Breast epithelium (tissue), 4 donors: ENCODE results near the gene FBN2. TPM values are rescaled to one million over a fixed set of nuclear protein-coding genes. Genes with fewer than 3 reads are reported as not detected.
"Not testable (repeated sequence)": the region's sequence is repeated elsewhere in the genome, so short reads cannot be mapped to it uniquely, and the experiment has no call there.

Experiments used
- DNase-seq, 2 donors: peaks; one replicate each; pipeline ENCODE4 v3.0.0-alpha.2; 2019; ENCODE audit warnings: low spot score in 2 of 2
- H3K27ac ChIP-seq, 2 donors: fragments of 200-600 bp; sonication (generic) in 1 of 2; one replicate each; pipeline ENCODE4 v1.5.1; 2016 to 2019; ENCODE audit warnings: mild to moderate bottlenecking in 1 of 2
- H3K27me3 ChIP-seq, 2 donors: fragments of 200-600 bp; sonication (generic) in 1 of 2; one replicate each; pipeline versions ENCODE4 v1.5.1 to v1.6.0; 2017 to 2019; ENCODE audit warnings: control low read depth in 1 of 2, mild to moderate bottlenecking in 1 of 2
- H3K36me3 ChIP-seq: fragments of 200-600 bp; one replicate; pipeline ENCODE4 v1.5.1; 2019
- H3K4me1 ChIP-seq, 2 donors: fragments of 200-600 bp; sonication (generic); one replicate each; pipeline ENCODE4 v1.5.1; 2016 to 2019; ENCODE audit warnings: control low read depth in 1 of 2
- H3K4me3 ChIP-seq, 3 donors: fragments of 200-600 bp; sonication (generic); 1 replicate in 2 of 3; 2 replicates in 1 of 3; pipeline ENCODE4 v1.5.1; 2016 to 2019; ENCODE audit warnings: mild to moderate bottlenecking in 3 of 3, moderate library complexity in 2 of 3
- H3K9me3 ChIP-seq, 2 donors: fragments of 200-600 bp; sonication (generic) in 1 of 2; one replicate each; pipeline ENCODE4 v1.5.1; 2016 to 2019; ENCODE audit warnings: control low read depth in 1 of 2
- POLR2A ChIP-seq: fragments of 450-650 bp; IDR thresholded peaks from one replicate; pipeline ENCODE4 v1.6.1; 2016; ENCODE audit warnings: antibody characterized with exemption, mild to moderate bottlenecking, moderate library complexity
- POLR2AphosphoS5 ChIP-seq, 3 donors: sonication (generic); formaldehyde crosslinking; IDR thresholded peaks; one replicate each; pipeline ENCODE4 v1.6.1; 2017; ENCODE audit warnings: antibody characterized with exemption in 3 of 3
- intact Hi-C: fragments of 100-400 bp; cut with DNase I; formaldehyde crosslinking; loops from one replicate; pipeline ENCODE4 v1.15.1; 2023; ENCODE audit warnings: low total_unique reads
- total RNA-seq, 3 donors: library from RNA; depleted of rRNA; stranded (reverse); fragments of >200 nt; gene quantifications; one replicate each; pipeline ENCODE4 v1.1.0, GENCODE V29; 2016
- TF ChIP-seq, protein P1 (sequence below), 3 donors: fragments of 450-650 bp; IDR thresholded peaks; one replicate each; pipeline ENCODE4 v1.5.1; 2016 to 2017; ENCODE audit warnings: antibody characterized with exemption in 3 of 3, mild to moderate bottlenecking in 3 of 3, moderate library complexity in 3 of 3

The FBN2 gene
- total RNA-seq, 3 donors from 2014 or later = 0.88 to 7.5 (median 1.8) TPM

DNA sequence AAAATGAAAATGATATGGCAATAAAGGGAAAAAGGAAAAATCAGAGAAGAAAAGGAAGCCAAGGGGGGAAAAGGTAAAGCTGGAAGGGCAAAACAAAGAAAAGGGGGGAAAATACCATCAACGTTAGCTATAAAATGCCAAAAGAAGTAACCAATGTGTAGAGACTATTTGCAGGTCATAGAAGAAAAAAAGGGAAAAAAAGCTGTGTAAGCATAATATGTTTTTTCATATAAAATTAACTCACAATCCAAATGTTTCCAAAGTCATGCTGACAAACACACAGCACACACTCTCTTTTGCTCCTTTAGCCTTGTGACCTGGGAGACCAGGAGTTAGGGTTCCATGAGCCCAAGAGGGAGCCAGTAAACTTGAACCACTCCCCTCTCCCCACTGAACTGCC, 18.2 kb downstream of the FBN2 start:
- TF ChIP-seq POLR2AphosphoS5 (IDR thresholded peaks at IDR 0.05) (no peak), POLR2A (no peak)
- TF ChIP-seq, protein P1, sequence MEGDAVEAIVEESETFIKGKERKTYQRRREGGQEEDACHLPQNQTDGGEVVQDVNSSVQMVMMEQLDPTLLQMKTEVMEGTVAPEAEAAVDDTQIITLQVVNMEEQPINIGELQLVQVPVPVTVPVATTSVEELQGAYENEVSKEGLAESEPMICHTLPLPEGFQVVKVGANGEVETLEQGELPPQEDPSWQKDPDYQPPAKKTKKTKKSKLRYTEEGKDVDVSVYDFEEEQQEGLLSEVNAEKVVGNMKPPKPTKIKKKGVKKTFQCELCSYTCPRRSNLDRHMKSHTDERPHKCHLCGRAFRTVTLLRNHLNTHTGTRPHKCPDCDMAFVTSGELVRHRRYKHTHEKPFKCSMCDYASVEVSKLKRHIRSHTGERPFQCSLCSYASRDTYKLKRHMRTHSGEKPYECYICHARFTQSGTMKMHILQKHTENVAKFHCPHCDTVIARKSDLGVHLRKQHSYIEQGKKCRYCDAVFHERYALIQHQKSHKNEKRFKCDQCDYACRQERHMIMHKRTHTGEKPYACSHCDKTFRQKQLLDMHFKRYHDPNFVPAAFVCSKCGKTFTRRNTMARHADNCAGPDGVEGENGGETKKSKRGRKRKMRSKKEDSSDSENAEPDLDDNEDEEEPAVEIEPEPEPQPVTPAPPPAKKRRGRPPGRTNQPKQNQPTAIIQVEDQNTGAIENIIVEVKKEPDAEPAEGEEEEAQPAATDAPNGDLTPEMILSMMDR (IDR thresholded peaks at IDR 0.05) = no peak
- no peak overlapping the region for H3K27ac ChIP-seq
- no peaks in the 10 kb centered on the region for H3K36me3 ChIP-seq
- H3K4me3 ChIP-seq = no peak overlapping the region
- intact Hi-C loops = no loop called here
- H3K4me1 ChIP-seq = no peaks in the 10 kb centered on the region
- DNase-seq = no peak
- H3K27me3 ChIP-seq = no peaks in the 10 kb centered on the region
- no peaks in the 10 kb centered on the region for H3K9me3 ChIP-seq

GRCh38 chr5:128516978-128517377, 21.1 kb downstream of the FBN2 start:
- TF ChIP-seq, protein P1 (IDR thresholded peaks at IDR 0.05) = no peak
- no peak for TF ChIP-seq POLR2A
- TF ChIP-seq POLR2AphosphoS5 (IDR thresholded peaks at IDR 0.05) = no peak
- Histone ChIP-seq H3K36me3 (no peaks in the 10 kb centered on the region), H3K9me3 (no peaks in the 10 kb centered on the region), H3K4me3 (no peak overlapping the region), H3K27me3 (no peaks in the 10 kb centered on the region), H3K4me1 (no peaks in the 10 kb centered on the region), H3K27ac (no peak overlapping the region)
- intact Hi-C loops = no loop called here
- DNase-seq = no peak

DNA sequence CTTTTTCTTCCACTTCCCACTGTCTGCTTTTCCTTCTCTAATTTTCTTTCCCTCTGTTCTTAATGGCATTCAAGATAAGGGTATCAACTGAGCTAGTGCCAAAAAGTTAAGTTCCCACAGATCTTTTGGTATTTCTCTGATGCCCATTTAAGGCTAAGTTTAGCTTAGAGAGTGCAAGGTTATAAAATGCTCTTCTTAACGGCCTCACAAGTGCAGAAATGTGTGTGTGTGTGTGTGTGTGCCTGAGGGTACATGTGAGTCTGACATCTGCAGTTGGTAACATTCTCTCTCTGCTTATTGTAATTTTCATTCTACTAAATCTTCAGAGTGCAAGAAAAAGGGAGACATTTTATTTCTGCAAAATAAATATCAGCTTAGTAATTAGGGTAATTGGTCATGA, 24.2 kb downstream of the FBN2 start:
- no peak overlapping the region for H3K4me3 ChIP-seq
- no peaks in the 10 kb centered on the region for H3K36me3 ChIP-seq
- no peaks in the 10 kb centered on the region for H3K9me3 ChIP-seq
- no peaks in the 10 kb centered on the region for H3K27me3 ChIP-seq
- DNase-seq = no peak
- no peaks in the 10 kb centered on the region for H3K4me1 ChIP-seq
- H3K27ac ChIP-seq = no peak overlapping the region
- TF ChIP-seq POLR2AphosphoS5 (IDR thresholded peaks at IDR 0.05) (no peak), POLR2A (no peak)
- TF ChIP-seq, protein P1 (IDR thresholded peaks at IDR 0.05) = no peak
- intact Hi-C loops = no loop called here

GRCh38 chr5:128512894-128513293, 25.2 kb downstream of the FBN2 start:
- no peak for TF ChIP-seq POLR2AphosphoS5 (IDR thresholded peaks at IDR 0.05)
- TF ChIP-seq POLR2A = no peak
- TF ChIP-seq, protein P1 (IDR thresholded peaks at IDR 0.05) = no peak

GRCh38 chr5:128506643-128507042, 31.4 kb downstream of the FBN2 start:
- no peak for DNase-seq
- no peaks in the 10 kb centered on the region for H3K36me3 ChIP-seq
- H3K27ac ChIP-seq = no peak overlapping the region
- no peaks in the 10 kb centered on the region for H3K27me3 ChIP-seq
- intact Hi-C loops = no loop called here
- H3K4me1 ChIP-seq = no peaks in the 10 kb centered on the region
- TF ChIP-seq POLR2A (no peak), POLR2AphosphoS5 (IDR thresholded peaks at IDR 0.05) (no peak)
- TF ChIP-seq, protein P1 (IDR thresholded peaks at IDR 0.05) = no peak
- H3K9me3 ChIP-seq = peaks cover 4 to 13% of the 10 kb centered on the region in 2 donors
- H3K4me3 ChIP-seq = no peak overlapping the region

More at GRCh38 chr5:128512894-128513293, 25.2 kb downstream of the FBN2 start:
- Histone ChIP-seq H3K4me3 (no peak overlapping the region), H3K9me3 (no peaks in the 10 kb centered on the region), H3K27me3 (no peaks in the 10 kb centered on the region), H3K36me3 (no peaks in the 10 kb centered on the region), H3K4me1 (no peaks in the 10 kb centered on the region), H3K27ac (no peak overlapping the region)
- intact Hi-C loops = no loop called here
- DNase-seq = no peak

- H3K4me3 ChIP-seq, H3K4me1 ChIP-seq, intact Hi-C loops, H3K36me3 ChIP-seq, H3K27ac ChIP-seq, DNase-seq, H3K27me3 ChIP-seq: not testable (repeated sequence)
- peaks cover 4 to 13% of the 10 kb centered on the region in 2 donors for H3K9me3 ChIP-seq
These were observed 34.3 kb downstream of the FBN2 start for GRCh38 chr5:128503727-128504126.
